Thoracic aorta (tissue), 2 donors: Measurements from ENCODE around the gene MRPS33. TPM values are rescaled to one million over a fixed set of nuclear protein-coding genes. Genes with fewer than 3 reads are reported as not detected.
"Not testable (repeated sequence)": the region's sequence is repeated elsewhere in the genome, so short reads cannot be mapped to it uniquely, and the experiment has no call there.

Experiments used
- ATAC-seq: fragments of 150-250 bp; one replicate; pipeline ENCODE4 v1.8.0; 2017; ENCODE audit warnings: low read depth; ENCODE audit not compliant: insufficient number of reproducible peaks, low FRiP score
- DNase-seq: peaks from one replicate; pipeline ENCODE4 v3.0.0-alpha.2; 2020; ENCODE audit warnings: low spot score
- H3K27ac ChIP-seq, 2 donors: fragments of 200-600 bp; sonication (generic); 1 replicate in 1 of 2; 2 replicates in 1 of 2; pipeline ENCODE4 v1.5.1; 2016; ENCODE audit warnings: mild to moderate bottlenecking in 2 of 2, moderate library complexity in 2 of 2
- H3K27me3 ChIP-seq: fragments of 200-600 bp; sonication (generic); replicated peaks from 2 replicates; pipeline ENCODE4 v1.6.0; 2016; ENCODE audit warnings: mild to moderate bottlenecking; ENCODE audit not compliant: insufficient read depth
- H3K36me3 ChIP-seq: fragments of 200-600 bp; sonication (generic); one replicate; pipeline ENCODE4 v1.5.1; 2016
- H3K4me1 ChIP-seq, 2 donors: fragments of 200-600 bp; sonication (generic); 1 replicate in 1 of 2; 2 replicates in 1 of 2; pipeline versions ENCODE4 v1.5.1 to v1.6.0; 2016; ENCODE audit warnings: low read depth in 2 of 2, mild to moderate bottlenecking in 1 of 2; ENCODE audit not compliant: control insufficient read depth in 1 of 2
- H3K4me3 ChIP-seq: fragments of 200-600 bp; sonication (generic); 2 replicates; pipeline ENCODE4 v1.5.1; 2016; ENCODE audit warnings: mild to moderate bottlenecking
- H3K9me3 ChIP-seq: fragments of 200-600 bp; sonication (generic); 2 replicates; pipeline ENCODE4 v1.5.1; 2016
- CTCF ChIP-seq: fragments of 200-600 bp; sonication (generic); IDR thresholded peaks from one replicate; pipeline ENCODE4 v1.5.1; 2019; ENCODE audit warnings: antibody characterized with exemption
- total RNA-seq, 2 donors: library from RNA; depleted of rRNA; stranded (reverse); fragments of >200 nt; gene quantifications; one replicate each; pipeline versions ENCODE4 v1.1.0 to v1.2.3, GENCODE V29; 2016

The MRPS33 gene
- total RNA-seq, 2 donors from 2014 or later = 8.0 to 13.9 TPM

DNA sequence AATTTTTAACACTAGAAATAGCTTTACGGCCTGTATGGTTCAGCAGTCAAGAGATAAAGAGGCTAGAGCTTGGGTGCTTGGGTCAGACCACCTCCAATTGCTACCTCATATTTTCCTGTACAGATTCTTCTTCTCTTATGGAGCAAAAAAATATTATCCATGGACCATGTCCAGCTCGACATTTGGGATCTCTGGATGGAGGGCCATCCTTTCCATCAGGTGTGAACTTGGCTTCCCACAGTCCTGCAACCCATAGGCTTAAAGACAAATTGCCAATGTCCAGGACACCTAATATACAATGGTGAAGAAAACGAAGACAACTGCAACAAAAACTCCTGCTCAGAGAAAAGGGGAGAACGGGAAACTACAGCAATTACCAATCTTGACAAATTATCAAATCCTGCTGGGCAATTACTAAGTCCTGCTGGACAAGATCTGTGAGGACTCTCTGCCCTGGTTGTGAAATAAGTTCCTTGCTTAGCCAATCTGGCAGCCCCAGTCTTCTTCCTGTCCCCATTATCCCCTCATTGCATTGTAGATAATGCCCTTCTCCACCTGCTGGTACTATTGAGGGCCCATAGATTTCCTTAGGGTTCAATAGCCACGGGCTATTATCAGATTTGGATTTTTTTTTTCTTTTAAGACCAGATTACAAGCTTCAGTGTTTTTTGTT, 48.1 kb downstream of the MRPS33 start:
- Histone ChIP-seq H3K4me1 (no peaks in the 10 kb centered on the region), H3K27me3 (no peaks in the 10 kb centered on the region), H3K27ac (no peak overlapping the region), H3K4me3 (no peak overlapping the region), H3K9me3 (peaks cover 3% of the 10 kb centered on the region), H3K36me3 (no peaks in the 10 kb centered on the region)
- TF ChIP-seq CTCF = no peak
- DNase-seq (no peak), ATAC-seq (no peak)

GRCh38 chr7:140961117-140961516, 53.6 kb downstream of the MRPS33 start:
- no peak for TF ChIP-seq CTCF
- ATAC-seq (no peak), DNase-seq (no peak)
- Histone ChIP-seq H3K9me3 (peaks cover 3% of the 10 kb centered on the region), H3K4me1 (no peaks in the 10 kb centered on the region), H3K27me3 (no peaks in the 10 kb centered on the region), H3K4me3 (no peak overlapping the region), H3K36me3 (no peaks in the 10 kb centered on the region), H3K27ac (no peak overlapping the region)

GRCh38 chr7:140956997-140957396, 57.8 kb downstream of the MRPS33 start:
- not testable (repeated sequence) for H3K4me1 ChIP-seq

More at GRCh38 chr7:140956997-140957396, 57.8 kb downstream of the MRPS33 start:
- not testable (repeated sequence) for DNase-seq, H3K36me3 ChIP-seq, H3K4me3 ChIP-seq, H3K27ac ChIP-seq, H3K27me3 ChIP-seq, H3K9me3 ChIP-seq, ATAC-seq

Other genes with a start within 250 kb of the MRPS33 start
- 10 to 100 TPM; 31.5 to 62.2 TPM for gene BRAF, start 90.0 kb downstream of the MRPS33 start, total RNA-seq
- under 1 TPM; 0.92 to 0.95 TPM for gene TMEM178B, start 59.1 kb upstream of the MRPS33 start, total RNA-seq